Hepatocyte (in vitro differentiated cells): ENCODE measurements around the gene AMOTL1. TPM values are rescaled to one million over a fixed set of nuclear protein-coding genes. Genes with fewer than 3 reads are reported as not detected.

Experiments used
- DNase-seq: peaks from one replicate; pipeline ENCODE4 v3.0.0-alpha.2; 2016; ENCODE audit warnings: low spot score
- H2AFZ ChIP-seq: fragments of 200-600 bp; sonication (generic); 2 replicates; pipeline ENCODE4 v1.6.0; 2016; ENCODE audit warnings: antibody characterized with exemption, mild to moderate bottlenecking
- H3K27ac ChIP-seq: fragments of 200-600 bp; sonication (generic); 2 replicates; pipeline ENCODE4 v1.5.1; 2016; ENCODE audit warnings: mild to moderate bottlenecking
- H3K27me3 ChIP-seq: fragments of 200-600 bp; sonication (generic); 2 replicates; pipeline ENCODE4 v1.6.1; 2016
- H3K36me3 ChIP-seq: fragments of 200-600 bp; sonication (generic); replicated peaks from 2 replicates; pipeline ENCODE4 v1.5.1; 2016; ENCODE audit warnings: low read depth; ENCODE audit not compliant: insufficient read depth
- H3K4me1 ChIP-seq: fragments of 200-600 bp; sonication (generic); 2 replicates; pipeline ENCODE4 v1.5.1; 2016; ENCODE audit warnings: mild to moderate bottlenecking, moderate library complexity; ENCODE audit not compliant: insufficient read depth
- H3K4me2 ChIP-seq: fragments of 200-600 bp; sonication (generic); 2 replicates; pipeline ENCODE4 v1.6.0; 2016
- H3K4me3 ChIP-seq: fragments of 200-600 bp; sonication (generic); 2 replicates; pipeline ENCODE4 v1.5.1; 2016; ENCODE audit warnings: mild to moderate bottlenecking
- H3K79me2 ChIP-seq: fragments of 200-600 bp; sonication (generic); 2 replicates; pipeline ENCODE4 v1.6.0; 2017; ENCODE audit warnings: mild to moderate bottlenecking
- H3K9me2 ChIP-seq: fragments of 200-600 bp; sonication (generic); replicated peaks from 2 replicates; pipeline ENCODE4 v1.6.0; 2017; ENCODE audit warnings: mild to moderate bottlenecking; ENCODE audit not compliant: insufficient read depth
- H3K9me3 ChIP-seq: fragments of 200-600 bp; sonication (generic); 2 replicates; pipeline ENCODE4 v1.5.1; 2016; ENCODE audit warnings: low read depth, mild to moderate bottlenecking
- H4K20me1 ChIP-seq: fragments of 200-600 bp; sonication (generic); 2 replicates; pipeline ENCODE4 v1.6.0; 2016; ENCODE audit warnings: mild to moderate bottlenecking; ENCODE audit not compliant: insufficient read depth, poor library complexity, severe bottlenecking
- EZH2 ChIP-seq: fragments of 200-600 bp; sonication (generic); IDR thresholded peaks from 2 replicates; pipeline ENCODE4 v1.6.1; 2016; ENCODE audit warnings: antibody characterized with exemption, mild to moderate bottlenecking, borderline replicate concordance
- EZH2phosphoT487 ChIP-seq: fragments of 200-600 bp; sonication (generic); IDR thresholded peaks from one replicate; pipeline ENCODE4 v1.6.1; 2018; ENCODE audit warnings: antibody characterized with exemption, mild to moderate bottlenecking, low read depth, moderate library complexity; ENCODE audit not compliant: unreplicated experiment, severe bottlenecking
- WGBS: methylation state at CpG from one replicate; pipeline ENCODE4 v1.1.6; 2016; ENCODE audit warnings: low lambda C conversion rate; ENCODE audit errors: missing lambda C conversion rate; 5-methylcytosine and 5-hydroxymethylcytosine counted together
- polyA plus RNA-seq: library from polyadenylated mRNA; unstranded; fragments of >200 nt; fragmentation: Nextera tagmentation; extraction: Ambion mirVana; gene quantifications from 2 replicates; pipeline ENCODE4 v1.2.1, GENCODE V29; 2016
- total RNA-seq: library from RNA; depleted of rRNA; stranded (reverse); fragments of >200 nt; gene quantifications from 2 replicates; pipeline ENCODE4 v1.2.3, GENCODE V29; 2014
- TF ChIP-seq, protein P1 (sequence below): fragments of 200-600 bp; sonication (generic); IDR thresholded peaks from 2 replicates; pipeline ENCODE4 v1.5.1; 2016; ENCODE audit warnings: antibody characterized with exemption, mild to moderate bottlenecking; ENCODE audit not compliant: poor library complexity

Gene AMOTL1
- total and polyA plus RNA-seq, 2 experiments from 2014 or later: 23.8 to 57.7 TPM

DNA sequence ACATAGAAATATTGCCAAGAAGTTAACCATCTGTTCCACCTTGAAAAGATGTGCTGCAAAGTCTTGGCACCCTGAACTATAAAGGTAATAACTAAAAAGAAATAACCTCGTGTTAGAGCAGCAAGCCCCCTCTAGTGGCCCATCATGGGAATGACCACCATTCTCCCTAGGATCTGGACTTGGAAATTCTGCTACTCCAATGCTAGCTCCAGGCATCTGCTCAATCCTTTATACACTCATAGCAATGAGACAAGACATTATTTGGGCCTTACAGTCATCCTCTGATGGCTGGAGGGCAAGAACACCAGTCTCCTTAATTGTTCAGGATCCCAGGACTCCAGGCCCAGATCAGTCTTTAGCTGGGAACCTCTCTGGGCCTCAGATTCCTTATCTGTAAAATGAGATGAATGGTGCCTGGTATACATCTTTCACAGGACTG, 129.2 kb downstream of the AMOTL1 start:
- 0% methylated on average over 1 of the region's 1 CpG for WGBS
- peak; percentile 66 for DNase-seq
- Histone ChIP-seq H3K9me3 (peaks cover 4% of the 10 kb centered on the region), H3K9me2 (no peaks in the 10 kb centered on the region), H3K4me1 (no peaks in the 10 kb centered on the region), H3K27me3 (no peaks in the 10 kb centered on the region), H3K4me2 (no peak overlapping the region), H3K27ac (no peak overlapping the region), H2AFZ (no peak overlapping the region), H4K20me1 (no peaks in the 10 kb centered on the region), H3K79me2 (peaks cover 4% of the 10 kb centered on the region), H3K36me3 (no peaks in the 10 kb centered on the region), H3K4me3 (no peak overlapping the region)
- no peak for TF ChIP-seq EZH2phosphoT487
- no peak for TF ChIP-seq EZH2
- TF ChIP-seq, protein P1, sequence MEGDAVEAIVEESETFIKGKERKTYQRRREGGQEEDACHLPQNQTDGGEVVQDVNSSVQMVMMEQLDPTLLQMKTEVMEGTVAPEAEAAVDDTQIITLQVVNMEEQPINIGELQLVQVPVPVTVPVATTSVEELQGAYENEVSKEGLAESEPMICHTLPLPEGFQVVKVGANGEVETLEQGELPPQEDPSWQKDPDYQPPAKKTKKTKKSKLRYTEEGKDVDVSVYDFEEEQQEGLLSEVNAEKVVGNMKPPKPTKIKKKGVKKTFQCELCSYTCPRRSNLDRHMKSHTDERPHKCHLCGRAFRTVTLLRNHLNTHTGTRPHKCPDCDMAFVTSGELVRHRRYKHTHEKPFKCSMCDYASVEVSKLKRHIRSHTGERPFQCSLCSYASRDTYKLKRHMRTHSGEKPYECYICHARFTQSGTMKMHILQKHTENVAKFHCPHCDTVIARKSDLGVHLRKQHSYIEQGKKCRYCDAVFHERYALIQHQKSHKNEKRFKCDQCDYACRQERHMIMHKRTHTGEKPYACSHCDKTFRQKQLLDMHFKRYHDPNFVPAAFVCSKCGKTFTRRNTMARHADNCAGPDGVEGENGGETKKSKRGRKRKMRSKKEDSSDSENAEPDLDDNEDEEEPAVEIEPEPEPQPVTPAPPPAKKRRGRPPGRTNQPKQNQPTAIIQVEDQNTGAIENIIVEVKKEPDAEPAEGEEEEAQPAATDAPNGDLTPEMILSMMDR: peak; percentile 81

DNA sequence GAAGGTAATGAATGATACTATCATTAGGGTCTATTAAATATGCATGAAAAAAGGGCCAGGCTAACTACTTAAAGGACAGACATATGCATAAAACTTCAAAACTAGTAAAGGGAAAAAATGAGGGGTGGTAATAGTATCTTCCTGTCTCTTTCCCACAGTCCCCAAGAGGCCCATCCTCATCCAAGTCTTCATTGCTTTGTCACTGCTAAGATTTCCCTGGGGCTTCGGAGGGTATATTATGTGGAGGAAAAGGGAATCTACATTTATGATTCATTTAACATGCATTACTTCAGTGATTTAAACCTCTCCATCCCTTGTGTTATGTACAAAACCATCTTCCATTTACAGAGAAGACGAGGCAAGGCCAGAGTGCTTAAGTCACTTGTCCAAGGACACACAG, 139.1 kb downstream of the AMOTL1 start:
- no peak for TF ChIP-seq EZH2
- TF ChIP-seq, protein P1: no peak
- TF ChIP-seq EZH2phosphoT487: no peak
- Histone ChIP-seq H2AFZ (no peak overlapping the region), H3K9me2 (no peaks in the 10 kb centered on the region), H3K4me3 (no peak overlapping the region), H3K79me2 (no peaks in the 10 kb centered on the region), H3K27ac (no peak overlapping the region), H4K20me1 (no peaks in the 10 kb centered on the region), H3K4me2 (no peak overlapping the region), H3K27me3 (no peaks in the 10 kb centered on the region), H3K9me3 (peaks cover 7% of the 10 kb centered on the region), H3K36me3 (no peaks in the 10 kb centered on the region), H3K4me1 (no peaks in the 10 kb centered on the region)
- WGBS: 48% methylated on average over 2 of the region's 2 CpGs
- DNase-seq: no peak

DNA sequence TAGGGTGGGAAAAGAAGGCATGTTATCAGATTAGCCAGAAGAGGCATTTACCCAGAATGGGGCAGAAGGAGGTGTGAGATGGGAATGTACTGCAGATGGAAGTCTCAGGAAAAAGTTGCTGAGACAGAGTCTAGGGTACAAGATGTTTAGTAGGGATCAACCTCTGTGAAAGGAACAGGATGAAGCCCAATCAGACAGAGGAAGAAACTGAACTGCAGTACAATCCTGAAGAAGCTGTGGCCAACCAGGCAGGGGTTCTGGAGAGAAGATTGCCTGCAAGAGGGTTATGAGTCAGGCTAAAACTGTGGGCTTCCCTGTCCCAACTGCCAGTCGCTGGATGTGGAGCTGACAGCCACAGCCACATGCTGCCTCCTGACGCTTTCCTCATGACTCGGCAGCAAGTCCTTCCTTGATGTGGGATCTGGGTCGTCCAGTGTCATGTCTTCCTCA, 141.2 kb downstream of the AMOTL1 start:
- H3K79me2 ChIP-seq: no peaks in the 10 kb centered on the region
- H4K20me1 ChIP-seq: no peaks in the 10 kb centered on the region
- no peaks in the 10 kb centered on the region for H3K27me3 ChIP-seq
- no peak for DNase-seq
- no peaks in the 10 kb centered on the region for H3K4me1 ChIP-seq
- no peaks in the 10 kb centered on the region for H3K9me2 ChIP-seq
- no peak overlapping the region for H2AFZ ChIP-seq
- peaks cover 7% of the 10 kb centered on the region for H3K9me3 ChIP-seq
- no peak overlapping the region for H3K27ac ChIP-seq
- H3K4me2 ChIP-seq: no peak overlapping the region
- 89% methylated on average over 4 of the region's 4 CpGs for WGBS
- TF ChIP-seq, protein P1: no peak
- TF ChIP-seq EZH2 (no peak), EZH2phosphoT487 (no peak)
- H3K4me3 ChIP-seq: no peak overlapping the region
- no peaks in the 10 kb centered on the region for H3K36me3 ChIP-seq

DNA sequence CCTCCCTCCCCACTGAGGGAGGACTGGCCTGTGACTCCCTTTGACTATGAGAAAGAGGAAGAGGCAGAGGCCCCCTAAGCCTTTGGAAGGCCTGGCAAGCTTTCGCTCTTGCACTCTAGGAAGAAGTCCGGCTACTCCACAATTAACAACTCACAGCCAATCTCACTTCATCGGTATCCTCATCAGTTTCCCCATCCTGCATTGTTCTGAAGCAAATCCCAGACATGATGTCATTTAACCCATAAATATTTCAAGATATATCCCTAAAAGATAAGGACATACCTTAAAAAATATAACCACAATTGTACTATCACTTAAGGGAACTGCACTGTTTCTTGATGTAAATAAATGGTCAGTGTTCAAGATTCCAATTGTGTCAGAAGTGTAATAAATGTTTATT, 142.1 kb downstream of the AMOTL1 start:
- no peak for TF ChIP-seq EZH2
- TF ChIP-seq, protein P1: no peak
- no peak for TF ChIP-seq EZH2phosphoT487
- Histone ChIP-seq H3K9me3 (peaks cover 6% of the 10 kb centered on the region), H4K20me1 (no peaks in the 10 kb centered on the region), H2AFZ (no peak overlapping the region), H3K27ac (peak overlapping the region; percentile 15), H3K36me3 (no peaks in the 10 kb centered on the region), H3K9me2 (no peaks in the 10 kb centered on the region), H3K27me3 (no peaks in the 10 kb centered on the region), H3K79me2 (no peaks in the 10 kb centered on the region), H3K4me2 (no peak overlapping the region), H3K4me1 (no peaks in the 10 kb centered on the region), H3K4me3 (no peak overlapping the region)
- no peak for DNase-seq
- WGBS: 91% methylated on average over 3 of the region's 3 CpGs
